Osteocyte (in vitro differentiated cells): ENCODE measurements around the gene S100A11. TPM values are rescaled to one million over a fixed set of nuclear protein-coding genes. Genes with fewer than 3 reads are reported as not detected.

Experiments
- DNase-seq: peaks from one replicate; pipeline ENCODE4 v3.0.0; 2021; ENCODE audit warnings: mixed read lengths; ENCODE audit not compliant: unreplicated experiment; ENCODE audit errors: extremely low spot score
- H3K27ac Mint-ChIP-seq: one replicate; pipeline ENCODE4 v1.8.0; 2021; ENCODE audit warnings: mild to moderate bottlenecking, mixed read lengths; ENCODE audit not compliant: unreplicated experiment
- H3K27me3 Mint-ChIP-seq: one replicate; pipeline ENCODE4 v1.8.0; 2021; ENCODE audit warnings: mixed read lengths; ENCODE audit not compliant: unreplicated experiment
- H3K36me3 Mint-ChIP-seq: one replicate; pipeline ENCODE4 v1.8.0; 2021; ENCODE audit warnings: mixed read lengths; ENCODE audit not compliant: unreplicated experiment
- H3K4me1 Mint-ChIP-seq: one replicate; pipeline ENCODE4 v1.8.0; 2021; ENCODE audit warnings: mixed read lengths; ENCODE audit not compliant: unreplicated experiment
- H3K4me3 Mint-ChIP-seq: one replicate; pipeline ENCODE4 v1.8.0; 2021; ENCODE audit warnings: mild to moderate bottlenecking, moderate library complexity, mixed read lengths; ENCODE audit not compliant: unreplicated experiment
- H3K9me3 Mint-ChIP-seq: one replicate; pipeline ENCODE4 v1.8.0; 2021; ENCODE audit warnings: mixed read lengths; ENCODE audit not compliant: unreplicated experiment
- CTCF ChIP-seq: fragments of 200-600 bp; sonication (generic); IDR thresholded peaks from 2 replicates; pipeline ENCODE4 v1.5.0; 2021; ENCODE audit warnings: antibody characterized with exemption, mild to moderate bottlenecking, moderate library complexity
- total RNA-seq: library from RNA; stranded (reverse); gene quantifications from 2 replicates; pipeline ENCODE4 v1.2.1, GENCODE V29; 2021

Gene S100A11
- total RNA-seq, 1 donor from 2014 or later, result 446 TPM

GRCh38 chr1:151986501-151987190 is 50.2 kb downstream of the S100A11 start:
- TF ChIP-seq CTCF, result no peak
- no peak overlapping the region for H3K27ac Mint-ChIP-seq
- no peaks in the 10 kb centered on the region for H3K27me3 Mint-ChIP-seq

GRCh38 chr1:151985768-151986167 is 51.0 kb downstream of the S100A11 start:
- Mint-ChIP-seq H3K27me3 (no peaks in the 10 kb centered on the region), H3K27ac (no peak overlapping the region), H3K9me3 (no peaks in the 10 kb centered on the region), H3K36me3 (peaks cover 17% of the 10 kb centered on the region), H3K4me3 (no peak overlapping the region), H3K4me1 (peaks cover 69% of the 10 kb centered on the region)
- DNase-seq, result no peak
- no peak for TF ChIP-seq CTCF

More at GRCh38 chr1:151986501-151987190, 50.2 kb downstream of the S100A11 start:
- peaks cover 69% of the 10 kb centered on the region for H3K4me1 Mint-ChIP-seq
- DNase-seq, result no peak
- H3K36me3 Mint-ChIP-seq, result peaks cover 14% of the 10 kb centered on the region
- no peak overlapping the region for H3K4me3 Mint-ChIP-seq
- H3K9me3 Mint-ChIP-seq, result no peaks in the 10 kb centered on the region

- no peak overlapping the region for H3K4me3 Mint-ChIP-seq
- peaks cover 69% of the 10 kb centered on the region for H3K4me1 Mint-ChIP-seq
- no peak overlapping the region for H3K27ac Mint-ChIP-seq
- H3K9me3 Mint-ChIP-seq, result no peaks in the 10 kb centered on the region
- DNase-seq, result no peak
- H3K36me3 Mint-ChIP-seq, result peaks cover 17% of the 10 kb centered on the region
- H3K27me3 Mint-ChIP-seq, result no peaks in the 10 kb centered on the region
- no peak for TF ChIP-seq CTCF
Observed at GRCh38 chr1:151985270-151985669, 51.5 kb downstream of the S100A11 start.

- Mint-ChIP-seq H3K27ac (no peak overlapping the region), H3K9me3 (no peaks in the 10 kb centered on the region), H3K4me3 (no peak overlapping the region), H3K4me1 (peaks cover 66% of the 10 kb centered on the region), H3K27me3 (no peaks in the 10 kb centered on the region), H3K36me3 (peaks cover 17% of the 10 kb centered on the region)
- no peak for TF ChIP-seq CTCF
- no peak for DNase-seq
Observed at GRCh38 chr1:151984313-151984956, 52.4 kb downstream of the S100A11 start.

Other genes starting within 250 kb of the S100A11 start
- gene TDRKH, start 246.5 kb downstream of the S100A11 start, total RNA-seq, result 3.0 and 3.6 TPM in 2 replicates
- gene LINGO4, start 231.6 kb downstream of the S100A11 start, total RNA-seq, result not detected in 2 replicates
- not detected in 2 replicates for gene RORC, start 205.2 kb downstream of the S100A11 start, total RNA-seq
- gene C2CD4D, start 197.2 kb downstream of the S100A11 start, total RNA-seq, result not detected in 2 replicates
- not detected in 2 replicates for gene THEM5, start 183.3 kb downstream of the S100A11 start, total RNA-seq
- gene THEM4, start 127.5 kb downstream of the S100A11 start, total RNA-seq, result 11.8 and 12.3 TPM in 2 replicates
- gene S100A10, start 43.1 kb downstream of the S100A11 start, total RNA-seq, result 227 and 234 TPM in 2 replicates
- gene TCHHL1, start 52.1 kb upstream of the S100A11 start, total RNA-seq, result not detected in 2 replicates
- 0.05 TPM in 1 of 2 replicates, not detected in the other for gene TCHH, start 78.4 kb upstream of the S100A11 start, total RNA-seq
- not detected in 2 replicates for gene RPTN, start 122.2 kb upstream of the S100A11 start, total RNA-seq
- not detected in 2 replicates for gene HRNR, start 187.2 kb upstream of the S100A11 start, total RNA-seq